Thyroid gland (tissue), 4 donors: ENCODE data around the gene HACD2.

Experiments used
- CTCF ChIP-seq, 6 experiments: fragments of 200-600 bp in 3 of 6; fragments of 450-650 bp in 3 of 6; sonication (generic) in 3 of 6; IDR thresholded peaks; one replicate each; pipeline ENCODE4 v1.5.1; 2016 to 2019; ENCODE audit warnings: antibody characterized with exemption in 6 of 6, mild to moderate bottlenecking in 2 of 6, inconsistent platforms in 1 of 6, moderate library complexity in 1 of 6
- POLR2A ChIP-seq, 2 donors: fragments of 450-650 bp; IDR thresholded peaks; one replicate each; pipeline ENCODE4 v1.6.1; 2017; ENCODE audit warnings: antibody characterized with exemption in 2 of 2, mild to moderate bottlenecking in 2 of 2, moderate library complexity in 1 of 2

GRCh38 chr3:123583561-123583960 lies 1.3 kb downstream of the HACD2 start:
- TF ChIP-seq CTCF (IDR thresholded peaks at IDR 0.05) (no peak), POLR2A (IDR thresholded peaks at IDR 0.05) (no peak)
